HCT116 (cell line): ENCODE data around the gene PARVA.

Experiments used
- CTCF ChIP-seq, 3 experiments: fragments of 200-600 bp in 1 of 3; sonication (generic) in 1 of 3; IDR thresholded peaks in 2 of 3; conservative IDR thresholded peaks in 1 of 3; 2 replicates each; pipeline ENCODE4 v1.5.1; 2012 to 2017; ENCODE audit warnings: low read depth in 2 of 3, low read length in 2 of 3, antibody characterized with exemption in 1 of 3, borderline replicate concordance in 1 of 3, control low read depth in 1 of 3, mild to moderate bottlenecking in 1 of 3, mixed read lengths in 1 of 3, mixed run types in 1 of 3, moderate library complexity in 1 of 3; ENCODE audit not compliant: insufficient read depth in 1 of 3
- EGR1 ChIP-seq: IDR thresholded peaks from 2 replicates; pipeline ENCODE4 v1.6.1; 2012; ENCODE audit warnings: low read depth
- EZH2 ChIP-seq: fragments of 200-600 bp; sonication (generic); IDR thresholded peaks from 2 replicates; pipeline ENCODE4 v1.6.1; 2017; ENCODE audit warnings: antibody characterized with exemption, mixed run types
- EZH2phosphoT487 ChIP-seq: fragments of 200-600 bp; IDR thresholded peaks from 2 replicates; pipeline ENCODE4 v1.6.1; 2018; ENCODE audit warnings: antibody characterized with exemption, borderline replicate concordance
- POLR2A ChIP-seq: IDR thresholded peaks from 2 replicates; pipeline ENCODE4 v1.7.0; 2011; ENCODE audit warnings: borderline replicate concordance; ENCODE audit not compliant: insufficient read depth, insufficient read length; ENCODE audit errors: extremely low read depth
- POLR2AphosphoS5 ChIP-seq: IDR thresholded peaks from 2 replicates; pipeline ENCODE4 v1.6.1; 2011; ENCODE audit warnings: mild to moderate bottlenecking, low read depth, low read length, moderate library complexity
- SIN3A ChIP-seq: IDR thresholded peaks from 2 replicates; pipeline ENCODE4 v1.6.1; 2012; ENCODE audit warnings: low read depth
- YY1 ChIP-seq: IDR thresholded peaks from 2 replicates; pipeline ENCODE4 v1.6.1; 2011; ENCODE audit warnings: low read length, low read depth, moderate library complexity, mild to moderate bottlenecking; ENCODE audit not compliant: insufficient replicate concordance; ENCODE audit errors: extremely low read depth
- ZNF274 ChIP-seq: fragments of 200-500 bp; sonication (Bioruptor generic); IDR thresholded peaks from 2 replicates; pipeline ENCODE4 v1.6.1; 2014; ENCODE audit warnings: mild to moderate bottlenecking, low read depth, low read length, inconsistent platforms
- TF ChIP-seq, protein P1 (sequence below): IDR thresholded peaks from 2 replicates; pipeline ENCODE4 v1.6.1; 2011; ENCODE audit warnings: mild to moderate bottlenecking, low read length, moderate library complexity; ENCODE audit not compliant: insufficient replicate concordance; ENCODE audit errors: extremely low read depth

GRCh38 chr11:12516387-12517105, 139.2 kb downstream of the PARVA start:
- TF ChIP-seq EGR1 (no peak), CTCF (IDR thresholded peaks at IDR 0.05 in 2 of 3, conservative IDR thresholded peaks at IDR 0.05 in 1 of 3; ENCODE audit: borderline replicate concordance in 1 of 3, insufficient read depth in 1 of 3, low read depth in 2 of 3, low read length in 2 of 3) (no peak), POLR2A (no peak), EZH2 (no peak), POLR2AphosphoS5 (no peak), EZH2phosphoT487 (no peak), ZNF274 (no peak), YY1 (no peak), SIN3A (no peak)
- TF ChIP-seq, protein P1, sequence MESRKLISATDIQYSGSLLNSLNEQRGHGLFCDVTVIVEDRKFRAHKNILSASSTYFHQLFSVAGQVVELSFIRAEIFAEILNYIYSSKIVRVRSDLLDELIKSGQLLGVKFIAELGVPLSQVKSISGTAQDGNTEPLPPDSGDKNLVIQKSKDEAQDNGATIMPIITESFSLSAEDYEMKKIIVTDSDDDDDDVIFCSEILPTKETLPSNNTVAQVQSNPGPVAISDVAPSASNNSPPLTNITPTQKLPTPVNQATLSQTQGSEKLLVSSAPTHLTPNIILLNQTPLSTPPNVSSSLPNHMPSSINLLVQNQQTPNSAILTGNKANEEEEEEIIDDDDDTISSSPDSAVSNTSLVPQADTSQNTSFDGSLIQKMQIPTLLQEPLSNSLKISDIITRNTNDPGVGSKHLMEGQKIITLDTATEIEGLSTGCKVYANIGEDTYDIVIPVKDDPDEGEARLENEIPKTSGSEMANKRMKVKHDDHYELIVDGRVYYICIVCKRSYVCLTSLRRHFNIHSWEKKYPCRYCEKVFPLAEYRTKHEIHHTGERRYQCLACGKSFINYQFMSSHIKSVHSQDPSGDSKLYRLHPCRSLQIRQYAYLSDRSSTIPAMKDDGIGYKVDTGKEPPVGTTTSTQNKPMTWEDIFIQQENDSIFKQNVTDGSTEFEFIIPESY, result no peak
